KMS-11 (cell line): ENCODE results near the gene LGSN.
"Not testable (repeated sequence)": the region's sequence is repeated elsewhere in the genome, so short reads cannot be mapped to it uniquely, and the experiment has no call there.

Source experiments
- H2AFZ ChIP-seq: fragments of 200-600 bp; sonication (generic); 2 replicates; pipeline ENCODE4 v1.6.1; 2016; ENCODE audit warnings: antibody characterized with exemption, mixed run types, low read depth
- H3K27ac ChIP-seq: fragments of 200-600 bp; sonication (generic); 2 replicates; pipeline ENCODE4 v1.6.1; 2016; ENCODE audit warnings: mild to moderate bottlenecking, mixed run types
- H3K27me3 ChIP-seq: fragments of 200-600 bp; sonication (generic); 2 replicates; pipeline ENCODE4 v1.6.1; 2017; ENCODE audit warnings: mild to moderate bottlenecking, low read depth, mixed run types, moderate library complexity; ENCODE audit not compliant: insufficient read depth
- H3K36me3 ChIP-seq: fragments of 200-600 bp; sonication (generic); 2 replicates; pipeline ENCODE4 v1.6.1; 2017; ENCODE audit warnings: mild to moderate bottlenecking, mixed run types; ENCODE audit not compliant: insufficient read depth
- H3K4me1 ChIP-seq: fragments of 200-600 bp; sonication (generic); 2 replicates; pipeline ENCODE4 v1.6.1; 2016; ENCODE audit warnings: mild to moderate bottlenecking, low read depth, mixed run types; ENCODE audit not compliant: poor library complexity, severe bottlenecking
- H3K4me2 ChIP-seq: fragments of 200-600 bp; sonication (generic); 2 replicates; pipeline ENCODE4 v1.7.0; 2016; ENCODE audit warnings: mild to moderate bottlenecking, mixed run types
- H3K4me3 ChIP-seq: fragments of 200-600 bp; sonication (generic); IDR thresholded peaks from 2 replicates; pipeline ENCODE4 v1.6.1; 2017; ENCODE audit warnings: low read depth, low read length, mixed read lengths; ENCODE audit not compliant: insufficient read depth
- H3K79me2 ChIP-seq: fragments of 200-600 bp; sonication (generic); 2 replicates; pipeline ENCODE4 v1.6.1; 2016; ENCODE audit warnings: low read depth, mixed run types; ENCODE audit not compliant: insufficient read depth
- H3K9ac ChIP-seq: fragments of 200-600 bp; sonication (generic); 2 replicates; pipeline ENCODE4 v1.6.1; 2016; ENCODE audit warnings: mild to moderate bottlenecking, mixed run types
- H4K20me1 ChIP-seq: fragments of 200-600 bp; sonication (generic); 2 replicates; pipeline ENCODE4 v1.6.1; 2016; ENCODE audit warnings: mild to moderate bottlenecking, mixed run types; ENCODE audit not compliant: insufficient read depth
- CTCF ChIP-seq: fragments of 200-600 bp; sonication (generic); conservative IDR thresholded peaks from 2 replicates; pipeline ENCODE4 v1.6.1; 2017; ENCODE audit warnings: low read depth, mild to moderate bottlenecking, antibody characterized with exemption, low read length, moderate library complexity, mixed read lengths

The LGSN gene, protein sequence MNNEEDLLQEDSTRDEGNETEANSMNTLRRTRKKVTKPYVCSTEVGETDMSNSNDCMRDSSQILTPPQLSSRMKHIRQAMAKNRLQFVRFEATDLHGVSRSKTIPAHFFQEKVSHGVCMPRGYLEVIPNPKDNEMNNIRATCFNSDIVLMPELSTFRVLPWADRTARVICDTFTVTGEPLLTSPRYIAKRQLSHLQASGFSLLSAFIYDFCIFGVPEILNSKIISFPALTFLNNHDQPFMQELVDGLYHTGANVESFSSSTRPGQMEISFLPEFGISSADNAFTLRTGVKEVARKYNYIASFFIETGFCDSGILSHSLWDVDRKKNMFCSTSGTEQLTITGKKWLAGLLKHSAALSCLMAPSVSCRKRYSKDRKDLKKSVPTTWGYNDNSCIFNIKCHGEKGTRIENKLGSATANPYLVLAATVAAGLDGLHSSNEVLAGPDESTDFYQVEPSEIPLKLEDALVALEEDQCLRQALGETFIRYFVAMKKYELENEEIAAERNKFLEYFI

GRCh38 chr6:63319939-63320338 is at the start of gene LGSN:
Gene LGSN, minus strand, starts transcription at chr6:63319983. Its CDS starts 40 bp downstream, at chr6:63319943.
- no peak within 1 kb of the TSS for H3K27ac ChIP-seq
- no peaks in the 10 kb centered on the region for H3K79me2 ChIP-seq
- TF ChIP-seq CTCF, result no peak

DNA sequence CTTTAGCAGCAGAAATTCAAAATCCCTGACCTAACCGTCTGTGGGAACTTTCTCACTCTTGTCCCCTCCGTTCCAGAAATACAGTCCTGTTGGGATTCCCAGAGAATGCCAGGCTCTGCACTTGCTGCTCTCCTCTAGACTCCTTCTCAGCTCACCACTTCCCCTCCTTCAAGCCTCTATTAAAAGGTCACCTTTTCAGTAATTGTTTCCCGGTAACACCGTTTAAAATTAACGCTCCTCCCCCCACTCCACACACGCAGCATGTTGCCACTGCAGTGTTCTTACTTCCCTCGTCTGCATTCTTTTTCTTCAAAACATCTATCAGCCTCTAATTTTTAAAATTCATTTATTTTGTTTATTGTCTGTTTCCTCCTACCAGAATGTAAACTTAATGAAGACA is 48.6 kb upstream of the LGSN start:
- Histone ChIP-seq H3K9ac (no peak overlapping the region), H4K20me1 (no peaks in the 10 kb centered on the region), H3K27ac (no peak overlapping the region), H2AFZ (no peak overlapping the region), H3K4me1 (no peaks in the 10 kb centered on the region), H3K27me3 (no peaks in the 10 kb centered on the region), H3K36me3 (no peaks in the 10 kb centered on the region), H3K4me2 (no peak overlapping the region), H3K79me2 (no peaks in the 10 kb centered on the region), H3K4me3 (no peak overlapping the region)
- no peak for TF ChIP-seq CTCF

More at GRCh38 chr6:63319939-63320338, at the start of gene LGSN:
- no peaks in the 10 kb centered on the region for H3K4me1 ChIP-seq
- no peak within 1 kb of the TSS for H3K9ac ChIP-seq
- H3K4me2 ChIP-seq, result no peak within 1 kb of the TSS
- no peak within 1 kb of the TSS for H3K4me3 ChIP-seq
- no peaks in the 10 kb centered on the region for H4K20me1 ChIP-seq
- no peak within 1 kb of the TSS for H2AFZ ChIP-seq
- no peaks in the 10 kb centered on the region for H3K27me3 ChIP-seq
- H3K36me3 ChIP-seq, result no peaks in the 10 kb centered on the region

DNA sequence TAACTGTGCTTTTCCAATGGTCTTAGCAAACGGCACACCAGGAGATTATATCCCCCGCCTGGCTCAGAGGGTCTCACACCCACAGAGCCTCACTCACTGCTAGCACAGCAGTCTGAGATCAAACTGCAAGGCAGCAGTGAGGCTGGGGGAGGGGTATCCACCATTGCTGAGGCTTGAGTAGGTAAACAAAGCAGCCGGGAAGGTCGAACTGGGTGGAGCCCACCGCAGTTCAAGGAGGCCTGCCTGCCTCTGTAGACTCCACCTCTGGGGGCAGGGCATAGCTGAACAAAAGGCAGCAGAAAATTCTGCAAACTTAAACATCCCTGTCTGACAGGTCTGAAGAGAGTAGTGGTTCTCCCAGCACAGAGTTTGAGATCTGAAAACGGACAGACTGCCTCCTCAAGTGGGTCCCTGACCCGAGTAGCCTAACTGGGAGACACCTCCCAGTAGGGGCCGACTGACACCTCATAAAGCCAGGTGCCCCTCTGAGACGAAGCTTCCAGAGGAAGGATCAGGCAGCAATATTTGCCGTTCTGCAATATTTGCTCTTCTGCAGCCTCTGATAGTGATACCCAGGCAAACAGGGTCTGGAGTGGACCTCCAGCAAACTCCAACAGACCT is 42.8 kb upstream of the LGSN start:
- not testable (repeated sequence) for H3K27ac ChIP-seq, H3K4me2 ChIP-seq, H3K9ac ChIP-seq, H3K36me3 ChIP-seq, H2AFZ ChIP-seq, H3K79me2 ChIP-seq, H3K27me3 ChIP-seq, H3K4me3 ChIP-seq, H4K20me1 ChIP-seq, H3K4me1 ChIP-seq

- not testable (repeated sequence) for H3K27me3 ChIP-seq, H4K20me1 ChIP-seq, H2AFZ ChIP-seq, H3K36me3 ChIP-seq, H3K27ac ChIP-seq, H3K9ac ChIP-seq, H3K4me3 ChIP-seq, H3K4me2 ChIP-seq, H3K79me2 ChIP-seq, H3K4me1 ChIP-seq
Measured at GRCh38 chr6:63357384-63357783, 37.6 kb upstream of the LGSN start.

- H3K9ac ChIP-seq, result no peak overlapping the region
- H3K4me1 ChIP-seq, result no peaks in the 10 kb centered on the region
Measured at GRCh38 chr6:63355632-63356031, 35.8 kb upstream of the LGSN start.

More at GRCh38 chr6:63355632-63356031, 35.8 kb upstream of the LGSN start:
- Histone ChIP-seq H3K4me3 (no peak overlapping the region), H3K36me3 (no peaks in the 10 kb centered on the region), H4K20me1 (no peaks in the 10 kb centered on the region), H2AFZ (no peak overlapping the region), H3K79me2 (no peaks in the 10 kb centered on the region), H3K27me3 (no peaks in the 10 kb centered on the region), H3K27ac (no peak overlapping the region), H3K4me2 (no peak overlapping the region)
- TF ChIP-seq CTCF, result no peak
